Subcutaneous adipose tissue (tissue), 4 donors: ENCODE measurements around the gene FN1. TPM values are rescaled to one million over a fixed set of nuclear protein-coding genes. Genes with fewer than 3 reads are reported as not detected.

Source experiments
- total RNA-seq, 4 donors: library from RNA; depleted of rRNA; stranded (reverse); fragments of >200 nt; gene quantifications; one replicate each; pipeline ENCODE4 v1.1.0, GENCODE V29; 2016
- TF ChIP-seq, protein P1 (sequence below): fragments of 450-650 bp; IDR thresholded peaks from one replicate; pipeline ENCODE4 v1.5.1; 2016; ENCODE audit warnings: low read depth, mild to moderate bottlenecking, control low read depth, antibody characterized with exemption, moderate library complexity

FN1 gene
- total RNA-seq, 4 donors from 2014 or later: 80.4 to 1,315 (median 407) TPM

DNA sequence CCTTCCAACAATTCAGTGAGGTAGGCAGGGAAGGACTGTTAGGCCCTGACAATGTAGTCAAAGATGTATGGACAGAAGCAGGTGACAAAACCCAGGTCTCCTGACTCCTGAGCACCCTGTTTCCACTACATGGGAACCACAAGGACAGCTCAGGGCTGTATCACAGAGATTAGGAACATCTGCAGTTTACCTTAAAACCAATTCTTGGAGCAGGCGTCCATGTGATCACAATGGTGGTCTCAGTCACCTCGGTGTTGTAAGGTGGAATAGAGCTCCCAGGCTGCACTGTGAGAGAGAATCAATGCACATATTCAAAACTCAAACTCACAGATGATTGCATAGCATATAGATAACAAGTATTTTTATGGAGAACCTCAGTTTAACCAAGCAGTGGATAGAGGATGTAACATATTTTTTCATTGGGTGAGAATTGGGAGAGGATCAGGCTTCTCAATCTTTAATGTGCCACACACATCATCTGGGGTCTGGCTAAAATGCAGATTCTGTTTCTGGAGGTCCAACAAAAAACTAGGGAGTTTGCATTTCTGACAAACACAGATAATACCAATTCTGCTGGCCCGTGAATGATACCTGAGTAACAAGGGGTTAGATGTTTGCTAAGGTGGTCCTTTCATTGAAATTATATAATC lies 36.7 kb downstream of the FN1 start:
- TF ChIP-seq, protein P1, sequence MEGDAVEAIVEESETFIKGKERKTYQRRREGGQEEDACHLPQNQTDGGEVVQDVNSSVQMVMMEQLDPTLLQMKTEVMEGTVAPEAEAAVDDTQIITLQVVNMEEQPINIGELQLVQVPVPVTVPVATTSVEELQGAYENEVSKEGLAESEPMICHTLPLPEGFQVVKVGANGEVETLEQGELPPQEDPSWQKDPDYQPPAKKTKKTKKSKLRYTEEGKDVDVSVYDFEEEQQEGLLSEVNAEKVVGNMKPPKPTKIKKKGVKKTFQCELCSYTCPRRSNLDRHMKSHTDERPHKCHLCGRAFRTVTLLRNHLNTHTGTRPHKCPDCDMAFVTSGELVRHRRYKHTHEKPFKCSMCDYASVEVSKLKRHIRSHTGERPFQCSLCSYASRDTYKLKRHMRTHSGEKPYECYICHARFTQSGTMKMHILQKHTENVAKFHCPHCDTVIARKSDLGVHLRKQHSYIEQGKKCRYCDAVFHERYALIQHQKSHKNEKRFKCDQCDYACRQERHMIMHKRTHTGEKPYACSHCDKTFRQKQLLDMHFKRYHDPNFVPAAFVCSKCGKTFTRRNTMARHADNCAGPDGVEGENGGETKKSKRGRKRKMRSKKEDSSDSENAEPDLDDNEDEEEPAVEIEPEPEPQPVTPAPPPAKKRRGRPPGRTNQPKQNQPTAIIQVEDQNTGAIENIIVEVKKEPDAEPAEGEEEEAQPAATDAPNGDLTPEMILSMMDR: no peak

GRCh38 chr2:215397632-215398341 lies 38.1 kb downstream of the FN1 start:
- TF ChIP-seq, protein P1: no peak

DNA sequence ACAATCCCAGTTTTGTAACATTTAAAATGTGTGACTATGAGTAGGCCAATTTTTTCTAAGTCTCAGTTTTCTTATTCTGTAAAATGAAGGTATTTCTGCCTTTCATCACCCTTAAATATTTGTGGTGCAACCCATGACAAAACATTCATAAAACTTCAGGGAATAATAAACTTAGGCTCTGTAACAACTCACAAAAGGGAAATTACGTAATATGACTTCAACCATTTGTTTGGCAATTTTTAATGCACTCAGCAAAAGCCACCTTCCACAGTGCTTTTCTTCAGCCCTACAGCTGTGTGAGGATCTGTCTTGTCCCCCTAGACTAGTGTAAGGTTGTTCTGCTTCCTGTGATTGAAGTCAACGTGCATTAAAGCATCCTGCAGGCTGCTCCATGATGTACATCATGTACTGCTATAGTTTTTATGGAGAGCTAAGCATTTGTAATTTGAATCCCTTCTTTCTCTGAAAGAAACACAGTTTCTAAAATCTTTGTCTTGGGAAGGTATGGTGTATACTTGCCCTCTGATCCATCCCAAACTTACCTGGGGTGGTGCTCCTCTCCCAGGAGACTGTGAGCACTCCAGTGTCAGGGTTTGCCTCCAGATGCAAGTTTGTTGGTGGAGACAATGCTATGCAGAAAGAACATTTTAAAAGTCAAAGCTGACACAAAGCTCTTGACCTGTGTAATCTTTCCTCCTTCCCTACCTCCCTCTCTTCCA lies 39.1 kb downstream of the FN1 start:
- TF ChIP-seq, protein P1: no peak

- TF ChIP-seq, protein P1: no peak
These were observed 40.0 kb downstream of the FN1 start for GRCh38 chr2:215395687-215396460.

GRCh38 chr2:215394102-215394805 lies 41.6 kb downstream of the FN1 start:
- TF ChIP-seq, protein P1: no peak

DNA sequence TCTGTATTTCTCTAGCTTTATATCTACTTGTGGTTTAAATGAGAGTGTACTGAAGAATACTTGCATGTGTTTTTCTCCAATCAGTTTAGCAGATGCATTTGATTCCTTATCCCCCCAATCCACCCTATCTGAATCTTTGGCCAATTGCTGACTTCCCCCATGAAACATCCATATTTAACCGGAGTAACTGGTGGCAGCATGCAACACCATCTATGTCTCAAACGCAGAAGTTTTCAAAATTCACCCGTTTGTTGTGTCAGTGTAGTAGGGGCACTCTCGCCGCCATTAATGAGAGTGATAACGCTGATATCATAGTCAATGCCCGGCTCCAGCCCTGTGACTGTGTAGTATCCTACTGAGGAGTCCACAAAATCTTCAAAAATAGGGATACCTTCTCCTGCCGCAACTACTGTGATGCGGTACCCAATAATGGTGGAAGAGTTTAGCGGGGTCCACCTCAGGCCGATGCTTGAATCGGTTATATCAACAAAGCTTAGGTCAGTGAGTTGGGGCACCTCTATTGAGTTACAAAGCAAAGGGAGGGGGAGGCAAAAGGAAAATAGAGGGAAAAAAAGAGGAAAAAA lies 43.1 kb downstream of the FN1 start:
- TF ChIP-seq, protein P1: no peak
